HG03066 (cell line): Measurements from ENCODE around the gene SNX10.

Source experiments
- ATAC-seq: cut with Tn5 transposase; IDR thresholded peaks from one replicate; pipeline ENCODE4 v1.9.1; 2021; ENCODE audit warnings: low read depth; ENCODE audit not compliant: unreplicated experiment

Gene SNX10

GRCh38 chr7:26398756-26399509, 107.3 kb downstream of the SNX10 start:
- peak; percentile 90 for ATAC-seq

- no peak for ATAC-seq
Measured at GRCh38 chr7:26399736-26400135, 108.1 kb downstream of the SNX10 start.

- no peak for ATAC-seq
Measured at GRCh38 chr7:26403640-26404039, 112.0 kb downstream of the SNX10 start.

DNA sequence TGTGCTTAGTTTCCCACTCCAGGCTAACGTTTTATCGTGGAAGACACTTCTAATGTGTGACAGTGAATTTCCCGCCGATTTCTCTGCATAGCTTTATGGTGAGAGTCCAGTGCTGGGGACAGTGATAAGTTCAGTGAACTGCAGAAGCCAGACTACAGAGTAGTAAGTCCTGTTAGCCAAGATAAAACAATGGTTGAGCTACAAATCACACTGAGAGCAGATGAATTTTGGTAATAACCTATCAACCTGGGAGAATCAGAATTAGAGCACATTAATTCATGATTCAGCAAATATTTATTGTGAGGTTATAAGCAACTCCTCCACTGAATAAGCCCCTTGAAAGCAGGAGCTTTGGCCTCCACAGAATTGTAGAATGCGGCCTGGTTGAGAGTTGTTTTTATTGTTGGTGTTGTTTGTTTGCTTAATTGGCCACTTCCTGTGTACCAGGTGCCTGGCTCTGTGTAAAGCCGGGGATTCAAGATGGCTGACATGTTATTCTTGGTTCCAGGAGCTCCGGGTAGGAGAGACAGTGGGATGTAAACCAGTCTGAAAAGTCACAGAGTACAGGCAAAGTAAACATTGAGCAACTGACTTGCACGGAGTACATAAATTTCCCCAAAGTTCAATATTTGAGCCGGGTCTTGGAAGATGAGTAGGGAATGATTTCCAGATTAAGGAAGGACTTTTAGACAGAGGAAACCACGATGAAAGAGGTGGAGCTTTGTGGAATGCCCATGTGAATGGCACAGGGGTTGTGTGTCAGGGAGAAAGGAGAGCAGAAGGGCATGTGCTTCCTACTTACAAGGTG, 112.7 kb downstream of the SNX10 start:
- no peak for ATAC-seq

DNA sequence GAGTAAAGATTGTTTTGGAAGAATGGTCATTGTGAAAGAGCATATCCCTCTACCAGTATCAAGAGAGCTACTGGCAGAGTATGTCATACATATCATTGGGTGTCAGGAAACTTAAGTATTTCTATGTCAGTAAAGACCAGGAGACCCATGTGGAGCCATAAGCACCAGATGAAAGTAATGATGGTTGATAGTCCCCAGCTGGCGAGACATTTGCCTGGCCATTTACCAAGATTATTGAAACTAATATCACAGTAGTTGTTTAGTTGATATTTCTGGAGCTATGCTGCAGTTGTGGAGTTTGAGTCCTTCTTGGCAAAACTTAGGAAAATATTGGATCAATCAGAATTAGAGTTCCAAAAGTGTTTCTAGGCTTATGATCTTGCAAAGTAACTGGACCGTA, 114.8 kb downstream of the SNX10 start:
- no peak for ATAC-seq

DNA sequence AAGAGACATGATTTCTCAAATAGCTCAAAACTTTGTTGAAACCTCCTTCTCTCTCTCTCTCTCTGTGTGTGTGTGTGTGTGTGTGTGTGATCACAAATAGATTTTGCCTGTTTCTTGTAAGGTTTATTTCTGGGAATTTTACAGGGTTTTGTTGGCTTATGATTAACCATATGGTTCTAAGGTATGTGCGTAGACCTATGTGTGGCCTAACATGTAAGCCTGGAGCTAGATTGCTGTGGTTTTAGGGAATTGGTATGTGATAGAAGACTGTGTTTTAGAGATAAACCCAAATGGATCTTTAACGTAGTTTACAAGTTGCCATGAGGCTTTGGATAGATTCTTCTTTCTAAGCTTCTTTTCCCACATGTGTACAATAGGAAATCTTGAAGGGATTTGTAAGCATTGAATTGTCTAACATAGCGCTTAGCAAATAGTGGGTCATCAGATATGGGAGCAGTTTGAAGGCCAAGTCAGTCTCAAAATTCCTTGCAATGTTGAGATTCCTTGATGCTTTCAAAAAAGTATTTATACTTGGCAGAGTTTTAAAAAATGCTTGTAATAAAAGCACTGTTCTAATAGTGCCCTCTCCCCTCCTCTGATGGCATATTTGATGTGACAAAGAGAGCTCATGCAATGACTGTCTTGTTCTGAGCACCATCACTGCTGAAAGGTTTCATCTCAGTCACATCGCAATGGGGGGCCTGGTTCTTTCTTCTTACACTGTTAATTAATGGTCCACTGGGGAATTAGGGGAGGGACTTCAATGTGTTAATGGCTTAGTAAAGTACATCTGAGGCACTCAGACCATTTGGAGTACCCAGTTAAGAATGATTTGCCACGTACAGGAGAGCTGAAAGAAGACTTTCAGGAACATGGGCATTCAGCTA, 118.2 kb downstream of the SNX10 start:
- ATAC-seq: no peak

DNA sequence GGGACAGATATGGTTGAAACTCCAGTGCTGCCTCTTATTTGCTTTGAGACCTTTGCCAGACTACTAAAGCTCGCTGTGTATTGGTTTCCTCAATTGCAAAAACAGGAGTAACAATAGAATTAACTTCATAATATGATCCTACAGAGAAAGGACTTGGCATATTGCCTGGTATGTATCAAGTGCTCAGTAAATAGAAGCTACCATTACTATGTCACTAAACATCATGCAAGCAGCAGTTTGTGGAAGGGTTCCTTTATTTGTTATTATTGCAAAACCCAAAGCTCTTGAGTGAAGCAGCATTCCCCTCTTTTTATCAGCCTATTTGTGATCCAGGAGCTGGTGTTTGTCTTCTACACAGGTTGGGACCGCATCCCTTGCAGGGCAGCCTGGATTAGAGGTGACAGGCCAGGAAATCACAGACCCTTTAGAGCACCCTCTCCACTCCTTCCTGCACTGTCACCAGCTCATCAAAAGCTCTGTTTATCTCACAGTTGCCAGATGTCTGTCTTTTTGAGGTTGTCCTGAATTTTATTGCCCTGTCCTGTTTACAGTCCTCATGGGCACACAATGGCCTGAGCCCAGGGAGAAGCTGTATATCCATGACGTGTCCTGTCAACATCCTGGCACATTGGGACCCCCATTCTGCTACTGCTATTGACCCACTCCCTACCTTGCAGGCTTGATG, 121.5 kb downstream of the SNX10 start:
- no peak for ATAC-seq

GRCh38 chr7:26416004-26416403, 124.3 kb downstream of the SNX10 start:
- no peak for ATAC-seq

DNA sequence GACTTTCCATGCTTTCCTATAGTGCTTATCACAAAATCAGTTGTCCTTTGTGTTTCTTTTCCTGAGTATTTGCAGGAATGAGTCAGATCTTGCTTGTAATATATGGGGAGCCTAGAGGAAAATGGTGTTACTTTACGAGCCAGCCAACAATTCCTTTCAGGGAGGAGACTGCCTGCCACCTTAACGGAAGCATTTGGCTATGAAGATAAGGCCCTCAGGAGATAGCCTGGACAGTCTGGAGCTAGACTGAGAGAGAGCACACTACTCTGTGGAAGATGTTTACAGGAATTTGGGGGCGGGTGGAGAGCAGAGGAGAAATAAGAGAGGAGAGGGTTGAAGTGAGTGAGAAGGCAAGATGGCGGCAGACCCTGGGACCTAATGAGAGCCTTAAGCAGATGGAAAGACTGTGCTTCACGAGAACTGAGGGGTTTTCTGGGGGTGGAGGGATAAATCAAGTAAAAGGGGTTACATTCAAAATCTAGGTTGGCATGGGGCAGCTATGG, 126.3 kb downstream of the SNX10 start:
- ATAC-seq: no peak

GRCh38 chr7:26419198-26419597, 127.5 kb downstream of the SNX10 start:
- ATAC-seq: no peak

DNA sequence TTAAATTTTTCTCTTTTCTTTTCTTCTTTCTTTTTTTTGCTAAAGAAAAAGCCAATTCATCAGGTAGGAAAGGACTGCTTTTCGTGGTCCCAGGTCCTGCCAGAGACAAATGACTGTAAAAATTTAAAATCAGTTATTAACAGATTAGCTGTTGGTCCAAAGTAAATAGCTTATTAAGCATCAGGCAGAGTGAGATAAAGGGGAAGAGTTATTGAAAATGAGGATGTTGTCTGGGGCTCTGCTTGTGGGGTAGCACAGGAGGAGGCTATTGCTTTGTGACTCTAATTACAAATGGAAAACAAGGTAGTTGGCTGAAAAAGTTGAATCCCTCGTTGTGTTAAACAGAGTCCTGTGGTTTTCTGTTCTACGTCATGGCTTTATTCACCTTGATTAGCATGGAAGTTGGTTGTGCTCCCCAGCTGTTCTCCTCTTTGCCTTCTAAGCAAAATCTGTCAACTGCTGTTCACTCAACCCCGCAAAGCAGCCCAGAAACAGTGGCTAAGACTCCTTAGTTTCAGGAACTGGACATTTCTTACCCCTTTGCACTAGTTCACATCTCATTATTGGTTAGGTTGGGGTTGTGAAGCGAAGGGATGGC, 128.9 kb downstream of the SNX10 start:
- ATAC-seq: no peak

DNA sequence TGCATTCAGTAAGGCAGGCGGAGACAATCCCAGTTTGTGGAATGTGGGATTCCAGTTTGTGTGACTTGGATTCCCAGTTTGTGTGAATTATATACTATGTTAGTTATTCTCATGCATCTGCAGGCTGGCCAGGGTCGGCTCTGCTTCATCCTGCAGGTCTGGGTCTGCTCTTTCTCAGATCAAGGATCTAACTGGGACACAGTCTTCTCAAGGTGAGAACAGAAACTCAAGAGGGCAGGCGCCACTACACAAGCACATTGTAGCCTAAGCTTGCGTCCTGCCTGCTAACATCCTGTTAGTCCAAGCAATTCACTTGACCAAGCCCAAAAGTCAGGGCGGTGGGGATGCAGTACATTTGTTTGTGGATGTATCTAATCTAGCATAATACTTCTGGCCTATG, 131.1 kb downstream of the SNX10 start:
- ATAC-seq: no peak

- no peak for ATAC-seq
Measured at GRCh38 chr7:26423436-26423835, 131.8 kb downstream of the SNX10 start.
